GM08714 (cell line): ENCODE data around the gene PCDHGA1.
"Not testable (repeated sequence)": the region's sequence is repeated elsewhere in the genome, so short reads cannot be mapped to it uniquely, and the experiment has no call there.

Experiments used
- H3K4me3 ChIP-seq: fragments of 200-500 bp; sonication (Bioruptor generic); 2 replicates; pipeline ENCODE4 v1.5.1; 2014; ENCODE audit warnings: mild to moderate bottlenecking, low read length, inconsistent platforms
- ZNF274 ChIP-seq: IDR thresholded peaks from 2 replicates; pipeline ENCODE4 v1.6.1; 2012; ENCODE audit warnings: mild to moderate bottlenecking, low read depth, low read length

PCDHGA1 gene

DNA sequence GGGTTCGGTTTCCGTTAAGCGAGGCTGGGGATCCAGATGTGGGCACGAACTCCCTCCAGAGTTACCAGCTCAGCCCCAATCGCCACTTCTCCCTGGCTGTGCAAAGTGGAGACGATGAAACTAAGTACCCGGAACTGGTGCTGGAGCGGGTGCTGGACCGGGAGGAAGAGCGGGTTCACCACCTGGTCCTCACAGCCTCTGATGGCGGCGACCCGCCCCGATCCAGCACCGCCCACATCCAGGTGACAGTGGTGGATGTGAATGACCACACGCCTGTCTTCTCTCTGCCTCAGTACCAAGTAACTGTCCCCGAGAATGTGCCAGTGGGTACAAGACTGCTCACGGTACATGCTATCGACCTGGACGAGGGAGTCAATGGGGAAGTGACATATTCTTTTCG, 53.0 kb downstream of the PCDHGA1 start:
- no peak overlapping the region for H3K4me3 ChIP-seq
- no peak for TF ChIP-seq ZNF274

DNA sequence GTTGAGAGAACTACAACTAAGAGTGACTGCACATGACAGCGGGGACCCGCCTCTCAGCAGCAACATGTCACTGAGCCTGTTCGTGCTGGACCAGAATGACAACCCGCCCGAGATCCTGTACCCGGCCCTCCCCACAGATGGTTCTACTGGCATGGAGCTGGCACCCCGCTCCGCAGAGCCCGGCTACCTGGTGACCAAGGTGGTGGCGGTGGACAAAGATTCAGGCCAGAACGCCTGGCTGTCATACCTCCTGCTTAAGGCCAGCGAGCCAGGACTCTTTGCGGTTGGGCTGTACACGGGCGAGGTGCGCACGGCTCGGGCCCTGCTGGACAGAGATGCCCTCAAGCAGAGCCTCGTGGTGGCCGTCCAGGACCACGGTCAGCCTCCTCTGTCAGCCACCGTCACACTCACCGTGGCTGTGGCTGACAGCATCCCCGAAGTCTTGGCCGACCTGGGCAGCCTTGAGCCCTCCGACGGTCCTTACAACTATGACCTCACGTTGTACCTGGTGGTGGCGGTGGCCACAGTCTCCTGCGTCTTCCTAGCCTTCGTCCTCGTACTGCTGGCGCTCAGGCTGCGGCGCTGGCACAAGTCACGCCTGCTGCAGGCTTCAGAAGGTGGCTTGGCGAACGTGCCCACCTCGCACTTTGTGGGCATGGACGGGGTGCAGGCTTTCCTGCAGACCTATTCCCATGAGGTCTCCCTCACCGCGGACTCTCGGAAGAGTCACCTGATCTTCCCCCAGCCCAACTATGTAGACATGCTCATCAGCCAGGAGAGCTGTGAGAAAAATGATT, 54.4 kb downstream of the PCDHGA1 start:
- no peak for TF ChIP-seq ZNF274

DNA sequence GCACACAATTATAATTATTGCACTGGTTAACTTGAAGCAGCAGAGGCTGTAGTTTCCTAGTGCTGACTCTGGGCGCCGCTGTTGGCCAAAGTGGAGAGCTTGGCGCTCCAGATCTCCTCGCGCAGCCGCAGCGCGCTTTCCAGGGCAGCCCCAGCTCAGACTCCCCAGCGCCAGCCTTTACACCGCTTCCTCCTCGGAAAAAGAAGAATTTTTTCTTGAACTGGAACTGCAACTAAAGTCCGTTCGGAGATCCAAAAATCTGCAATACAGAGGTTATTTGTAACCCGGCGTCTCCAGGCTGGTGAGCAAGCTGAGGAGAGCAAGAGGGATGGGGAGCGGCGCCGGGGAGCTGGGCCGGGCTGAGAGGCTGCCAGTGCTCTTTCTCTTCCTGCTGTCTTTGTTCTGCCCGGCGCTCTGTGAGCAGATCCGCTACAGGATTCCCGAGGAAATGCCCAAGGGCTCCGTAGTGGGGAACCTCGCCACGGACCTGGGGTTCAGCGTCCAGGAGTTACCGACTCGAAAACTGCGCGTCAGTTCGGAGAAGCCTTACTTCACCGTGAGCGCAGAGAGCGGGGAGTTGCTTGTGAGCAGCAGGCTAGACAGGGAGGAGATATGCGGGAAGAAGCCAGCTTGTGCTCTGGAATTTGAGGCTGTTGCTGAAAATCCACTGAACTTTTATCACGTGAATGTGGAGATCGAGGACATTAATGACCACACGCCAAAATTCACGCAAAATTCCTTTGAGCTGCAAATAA, 57.4 kb downstream of the PCDHGA1 start, which contains the start of gene PCDHGB4:
PCDHGB4 (plus strand) TSS at position 142 of the 755 bp plus-strand sequence; CDS start at position 329, 187 bp downstream.
- H3K4me3 ChIP-seq, result peak within 1 kb of the TSS; percentile 14; the same call in 1 of the 2 replicates

More for the DNA sequence above, 54.4 kb downstream of the PCDHGA1 start:
- no peak overlapping the region for H3K4me3 ChIP-seq

- no peak overlapping the region; the same call in 1 of the 2 replicates for H3K4me3 ChIP-seq
- no peak for TF ChIP-seq ZNF274
These were observed 58.3 kb downstream of the PCDHGA1 start for GRCh38 chr5:141388661-141389060.

DNA sequence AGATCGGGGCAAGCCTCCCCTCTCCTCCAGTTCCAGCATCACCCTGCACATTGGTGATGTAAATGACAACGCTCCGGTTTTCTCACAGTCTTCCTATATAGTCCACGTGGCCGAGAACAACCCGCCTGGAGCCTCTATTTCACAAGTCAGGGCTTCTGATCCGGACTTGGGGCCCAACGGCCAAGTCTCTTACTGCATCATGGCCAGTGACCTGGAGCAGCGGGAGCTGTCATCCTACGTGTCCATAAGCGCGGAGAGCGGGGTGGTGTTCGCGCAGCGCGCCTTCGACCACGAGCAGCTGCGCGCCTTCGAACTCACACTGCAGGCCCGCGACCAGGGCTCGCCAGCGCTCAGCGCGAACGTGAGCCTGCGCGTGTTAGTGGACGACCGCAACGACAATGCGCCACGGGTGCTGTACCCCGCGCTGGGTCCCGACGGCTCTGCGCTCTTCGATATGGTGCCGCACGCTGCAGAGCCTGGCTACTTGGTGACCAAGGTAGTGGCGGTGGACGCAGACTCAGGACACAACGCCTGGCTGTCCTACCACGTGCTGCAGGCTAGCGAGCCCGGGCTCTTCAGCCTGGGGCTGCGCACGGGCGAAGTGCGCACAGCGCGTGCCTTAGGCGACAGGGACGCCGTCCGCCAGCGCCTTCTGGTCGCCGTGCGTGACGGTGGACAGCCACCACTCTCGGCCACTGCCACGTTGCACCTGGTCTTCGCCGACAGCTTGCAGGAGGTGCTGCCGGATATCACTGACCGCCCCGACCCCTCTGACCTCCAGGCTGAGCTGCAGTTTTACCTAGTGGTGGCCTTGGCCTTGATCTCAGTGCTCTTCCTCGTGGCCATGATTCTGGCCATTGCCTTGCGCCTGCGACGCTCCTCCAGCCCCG, 59.1 kb downstream of the PCDHGA1 start:
- no peak for TF ChIP-seq ZNF274
- H3K4me3 ChIP-seq, result no peak overlapping the region

- no peak within 1 kb of the TSS; the same call in 1 of the 2 replicates for H3K4me3 ChIP-seq
- no peak for TF ChIP-seq ZNF274
These were observed 62.3 kb downstream of the PCDHGA1 start, which contains the start of gene PCDHGA8 for GRCh38 chr5:141392429-141393198. PCDHGA8 (plus strand) TSS chr5:141392633; CDS start chr5:141392814, 181 bp downstream.

DNA sequence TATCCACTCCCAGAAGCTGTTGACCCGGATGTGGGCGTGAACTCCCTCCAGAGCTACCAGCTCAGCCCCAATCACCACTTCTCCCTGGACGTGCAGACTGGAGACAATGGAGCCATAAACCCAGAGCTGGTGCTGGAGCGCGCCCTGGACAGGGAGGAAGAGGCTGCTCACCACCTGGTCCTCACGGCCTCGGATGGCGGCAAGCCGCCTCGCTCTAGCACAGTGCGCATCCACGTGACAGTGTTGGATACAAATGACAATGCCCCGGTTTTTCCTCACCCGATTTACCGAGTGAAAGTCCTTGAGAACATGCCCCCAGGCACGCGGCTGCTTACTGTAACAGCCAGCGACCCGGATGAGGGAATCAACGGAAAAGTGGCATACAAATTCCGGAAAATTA, 63.0 kb downstream of the PCDHGA1 start:
- no peak for TF ChIP-seq ZNF274
- H3K4me3 ChIP-seq, result no peak overlapping the region

DNA sequence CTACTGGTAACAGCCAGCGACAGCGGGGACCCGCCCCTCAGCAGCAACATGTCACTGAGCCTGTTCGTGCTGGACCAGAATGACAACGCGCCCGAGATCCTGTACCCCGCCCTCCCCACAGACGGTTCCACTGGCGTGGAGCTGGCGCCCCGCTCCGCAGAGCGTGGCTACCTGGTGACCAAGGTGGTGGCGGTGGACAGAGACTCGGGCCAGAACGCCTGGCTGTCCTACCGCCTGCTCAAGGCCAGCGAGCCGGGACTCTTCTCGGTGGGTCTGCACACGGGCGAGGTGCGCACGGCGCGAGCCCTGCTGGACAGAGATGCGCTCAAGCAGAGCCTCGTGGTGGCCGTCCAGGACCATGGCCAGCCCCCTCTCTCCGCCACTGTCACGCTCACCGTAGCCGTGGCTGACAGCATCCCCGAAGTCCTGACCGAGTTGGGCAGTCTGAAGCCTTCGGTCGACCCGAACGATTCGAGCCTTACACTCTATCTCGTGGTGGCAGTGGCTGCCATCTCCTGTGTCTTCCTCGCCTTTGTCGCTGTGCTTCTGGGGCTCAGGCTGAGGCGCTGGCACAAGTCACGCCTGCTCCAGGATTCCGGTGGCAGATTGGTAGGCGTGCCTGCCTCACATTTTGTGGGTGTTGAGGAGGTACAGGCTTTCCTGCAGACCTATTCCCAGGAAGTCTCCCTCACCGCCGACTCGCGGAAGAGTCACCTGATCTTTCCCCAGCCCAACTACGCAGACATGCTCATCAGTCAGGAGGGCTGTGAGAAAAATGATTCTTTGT, 64.3 kb downstream of the PCDHGA1 start:
- not testable (repeated sequence) for H3K4me3 ChIP-seq

- H3K4me3 ChIP-seq, result peak within 1 kb of the TSS; percentile 19; the same call in 1 of the 2 replicates
These were observed 67.6 kb downstream of the PCDHGA1 start, which contains the start of gene PCDHGB5 for GRCh38 chr5:141397756-141398551. PCDHGB5 (plus strand) TSS chr5:141397947; CDS start chr5:141398128, 181 bp downstream.

DNA sequence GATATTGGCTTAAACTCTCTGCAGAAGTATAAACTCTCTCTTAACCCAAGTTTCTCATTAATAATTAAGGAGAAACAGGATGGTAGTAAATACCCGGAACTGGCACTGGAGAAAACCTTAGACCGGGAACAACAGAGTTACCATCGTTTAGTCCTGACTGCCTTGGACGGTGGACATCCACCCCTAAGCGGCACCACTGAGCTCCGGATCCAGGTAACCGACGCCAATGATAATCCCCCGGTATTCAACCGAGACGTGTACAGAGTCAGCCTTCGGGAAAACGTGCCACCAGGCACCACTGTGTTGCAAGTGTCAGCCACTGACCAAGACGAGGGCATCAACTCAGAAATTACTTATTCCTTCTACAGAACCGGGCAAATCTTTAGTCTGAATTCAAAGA, 68.3 kb downstream of the PCDHGA1 start:
- H3K4me3 ChIP-seq, result no peak overlapping the region
- no peak for TF ChIP-seq ZNF274

DNA sequence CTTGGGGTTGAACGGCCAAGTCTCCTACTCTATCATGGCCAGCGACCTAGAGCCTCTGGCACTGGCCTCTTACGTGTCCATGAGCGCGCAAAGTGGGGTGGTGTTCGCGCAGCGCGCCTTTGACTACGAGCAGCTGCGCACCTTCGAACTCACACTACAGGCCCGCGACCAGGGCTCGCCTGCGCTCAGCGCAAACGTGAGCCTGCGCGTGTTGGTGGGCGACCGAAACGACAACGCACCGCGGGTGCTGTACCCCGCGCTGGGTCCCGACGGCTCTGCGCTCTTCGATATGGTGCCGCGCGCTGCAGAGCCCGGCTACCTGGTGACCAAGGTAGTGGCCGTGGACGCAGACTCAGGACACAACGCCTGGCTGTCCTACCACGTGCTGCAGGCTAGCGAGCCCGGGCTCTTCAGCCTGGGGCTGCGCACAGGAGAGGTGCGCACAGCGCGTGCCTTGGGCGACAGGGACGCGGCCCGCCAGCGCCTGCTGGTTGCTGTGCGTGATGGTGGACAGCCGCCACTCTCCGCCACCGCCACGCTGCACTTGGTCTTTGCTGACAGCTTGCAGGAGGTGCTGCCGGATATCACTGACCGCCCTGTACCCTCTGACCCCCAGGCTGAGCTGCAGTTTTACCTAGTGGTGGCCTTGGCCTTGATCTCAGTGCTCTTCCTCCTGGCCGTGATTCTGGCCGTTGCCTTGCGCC, 69.4 kb downstream of the PCDHGA1 start:
- TF ChIP-seq ZNF274, result no peak

More for the DNA sequence above, 69.4 kb downstream of the PCDHGA1 start:
- no peak overlapping the region for H3K4me3 ChIP-seq
